Left renal pelvis (tissue), 4 donors: ENCODE results near the gene POC1B. TPM values are rescaled to one million over a fixed set of nuclear protein-coding genes. Genes with fewer than 3 reads are reported as not detected.
A peak's percentile ranks its signal among the peaks of the same experiment; 100 is the strongest.

Experiments used
- DNase-seq, 4 donors: peaks; one replicate each; pipeline ENCODE4 v3.0.0-alpha.2; 2013; ENCODE audit warnings: low read depth in 4 of 4, low spot score in 3 of 4
- polyA plus RNA-seq, 4 donors: library from polyadenylated mRNA; unstranded; fragments of 120-200 nt; gene quantifications; one replicate each; pipeline ENCODE4 v1.2.1, GENCODE V29; 2013; ENCODE audit not compliant: insufficient read length in 4 of 4

POC1B gene
- 10 to 100 TPM; 17.0 to 22.3 (median 20.8) TPM for polyA plus RNA-seq

- DNase-seq: peak in 3 of 4 donors; percentile 63 to 72 (median 68)
These were observed at the start of gene POC1B for GRCh38 chr12:89525824-89526770. Gene POC1B (minus strand): TSS chr12:89526047. CDS start chr12:89525895, 152 bp downstream.

DNA sequence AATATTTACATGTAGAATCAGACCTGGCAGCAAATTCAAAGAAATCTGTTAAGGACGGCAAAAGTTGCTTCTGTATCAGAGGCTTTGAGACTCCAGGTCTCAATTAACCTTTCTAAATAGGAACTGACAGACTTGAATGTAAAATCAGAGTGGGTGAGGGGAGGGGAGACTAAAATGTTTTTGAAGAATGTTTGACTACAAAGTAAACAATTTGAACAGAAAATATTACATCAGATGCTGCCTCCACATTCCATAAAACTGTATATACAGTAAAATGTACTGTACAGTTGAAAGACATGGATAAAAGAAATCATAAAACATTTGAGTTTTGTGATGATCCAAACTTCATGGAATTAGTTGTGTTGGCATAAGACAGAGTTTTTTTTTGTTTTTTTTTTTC lies 49.5 kb upstream of the POC1B start:
- DNase-seq: no peak

DNA sequence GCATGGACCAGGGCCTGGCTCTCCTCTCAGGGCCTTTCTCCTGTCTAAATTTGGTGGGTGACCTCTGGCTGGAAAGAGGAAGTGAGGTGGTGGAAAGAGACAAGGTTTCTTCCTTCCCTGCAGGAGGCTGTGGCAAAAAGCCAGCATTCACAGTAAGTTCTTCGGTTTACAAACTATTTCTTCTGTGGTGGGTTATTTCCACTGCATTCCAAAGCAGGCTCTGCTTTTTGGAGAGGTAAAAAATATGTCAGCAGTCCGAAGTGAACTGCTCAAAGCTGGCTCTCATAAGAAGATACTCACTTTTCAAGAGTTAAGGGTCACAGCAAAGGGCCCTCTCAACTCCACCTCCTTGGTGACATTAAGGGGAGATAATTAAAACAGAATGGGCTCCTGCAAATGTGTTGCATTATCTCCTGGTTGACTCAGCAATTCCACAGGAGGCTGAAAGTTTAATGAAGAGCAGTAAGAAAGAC lies 48.9 kb upstream of the POC1B start:
- DNase-seq: peak in 1 of 4 donors; percentile 19

GRCh38 chr12:89573051-89573810 lies 47.4 kb upstream of the POC1B start:
- no peak for DNase-seq

DNA sequence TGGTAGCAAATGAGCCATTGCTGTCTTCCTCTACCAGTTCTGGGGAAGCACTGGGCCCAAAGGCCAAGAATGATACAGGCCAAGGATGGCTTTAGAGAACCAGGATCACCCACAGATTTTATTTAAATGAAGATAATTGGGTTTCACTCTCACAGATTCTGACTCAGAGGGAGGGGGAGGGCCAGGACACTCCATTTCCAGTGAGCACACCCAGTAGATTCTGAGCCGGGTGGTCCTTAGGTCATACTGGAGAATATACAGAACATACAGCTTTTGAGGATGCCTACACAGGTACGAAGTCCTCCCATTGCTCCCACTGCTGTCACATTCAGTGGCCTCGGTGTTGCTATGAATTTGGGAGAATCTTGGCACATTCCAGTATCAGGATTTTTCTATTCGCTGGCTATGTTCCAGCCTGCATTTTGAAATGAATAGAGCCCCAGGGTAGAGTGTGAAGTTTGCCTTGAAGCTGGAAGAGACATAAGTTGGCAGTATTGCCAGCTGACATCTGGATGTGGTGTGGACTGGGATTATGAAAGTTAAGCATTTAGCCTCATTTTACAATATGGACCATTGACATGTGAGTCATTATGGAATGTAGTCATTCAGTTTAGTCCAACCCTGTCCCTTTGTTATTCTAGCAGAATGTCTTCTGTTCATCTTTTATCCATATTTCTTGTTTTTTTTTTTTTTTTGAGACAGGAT lies 45.8 kb upstream of the POC1B start:
- no peak for DNase-seq

DNA sequence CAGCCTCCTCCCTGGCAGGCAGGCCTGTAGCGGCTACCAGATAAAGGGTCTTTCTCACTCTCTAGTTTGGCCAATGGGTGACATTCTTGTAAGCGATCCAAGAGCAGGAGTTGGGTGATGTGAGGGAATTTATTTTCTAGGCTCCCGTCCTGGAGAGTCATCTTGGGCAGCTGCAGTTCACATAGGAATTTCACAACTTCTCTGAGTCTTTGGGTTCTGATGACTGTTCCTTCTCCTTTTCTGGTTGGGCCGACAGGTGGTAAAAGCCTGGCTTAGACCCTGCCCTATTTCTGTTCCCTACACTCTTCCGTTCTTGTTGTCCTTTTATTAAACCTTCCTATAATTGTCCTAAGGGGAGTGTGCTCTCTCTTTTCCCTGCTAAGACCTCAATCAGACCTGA lies 42.6 kb upstream of the POC1B start:
- no peak for DNase-seq

- DNase-seq: no peak
These were observed 41.9 kb upstream of the POC1B start for GRCh38 chr12:89567691-89568239.

GRCh38 chr12:89566615-89567014 lies 40.8 kb upstream of the POC1B start:
- no peak for DNase-seq

- DNase-seq: no peak
These were observed 39.2 kb upstream of the POC1B start for GRCh38 chr12:89565002-89565401.

- no peak for DNase-seq
These were observed 33.9 kb upstream of the POC1B start for GRCh38 chr12:89559753-89560152.

- no peak for DNase-seq
These were observed 31.1 kb upstream of the POC1B start for GRCh38 chr12:89556976-89557375.

GRCh38 chr12:89552376-89552775 lies 26.5 kb upstream of the POC1B start:
- DNase-seq: no peak

GRCh38 chr12:89551747-89552146 lies 25.9 kb upstream of the POC1B start:
- DNase-seq: no peak

- DNase-seq: no peak
These were observed 21.3 kb upstream of the POC1B start for GRCh38 chr12:89547101-89547500.

- no peak for DNase-seq
These were observed 20.3 kb upstream of the POC1B start for GRCh38 chr12:89546151-89546550.

GRCh38 chr12:89544681-89545184 lies 18.9 kb upstream of the POC1B start:
- DNase-seq: peak in 2 of 4 donors; percentile 22 to 65

DNA sequence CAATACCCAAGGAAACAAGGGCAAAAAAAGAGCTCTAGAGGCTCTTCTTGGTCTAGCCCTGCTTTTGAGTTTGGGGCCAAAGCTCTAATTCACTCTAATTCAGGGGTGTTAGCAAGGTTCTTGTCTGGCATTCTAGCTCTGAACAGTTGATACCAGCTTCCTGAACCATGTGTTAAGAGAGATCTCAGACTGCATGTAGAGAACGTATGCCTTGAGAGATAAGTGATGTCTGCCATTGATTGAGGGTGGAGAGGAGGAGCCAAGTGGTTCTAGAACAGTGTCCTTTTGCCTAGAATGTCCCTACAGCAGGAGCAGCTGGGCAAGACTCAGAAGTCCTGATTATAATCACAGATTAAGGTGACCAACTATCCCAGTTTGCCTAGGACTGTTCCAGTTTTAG lies 18.2 kb upstream of the POC1B start:
- DNase-seq: no peak

DNA sequence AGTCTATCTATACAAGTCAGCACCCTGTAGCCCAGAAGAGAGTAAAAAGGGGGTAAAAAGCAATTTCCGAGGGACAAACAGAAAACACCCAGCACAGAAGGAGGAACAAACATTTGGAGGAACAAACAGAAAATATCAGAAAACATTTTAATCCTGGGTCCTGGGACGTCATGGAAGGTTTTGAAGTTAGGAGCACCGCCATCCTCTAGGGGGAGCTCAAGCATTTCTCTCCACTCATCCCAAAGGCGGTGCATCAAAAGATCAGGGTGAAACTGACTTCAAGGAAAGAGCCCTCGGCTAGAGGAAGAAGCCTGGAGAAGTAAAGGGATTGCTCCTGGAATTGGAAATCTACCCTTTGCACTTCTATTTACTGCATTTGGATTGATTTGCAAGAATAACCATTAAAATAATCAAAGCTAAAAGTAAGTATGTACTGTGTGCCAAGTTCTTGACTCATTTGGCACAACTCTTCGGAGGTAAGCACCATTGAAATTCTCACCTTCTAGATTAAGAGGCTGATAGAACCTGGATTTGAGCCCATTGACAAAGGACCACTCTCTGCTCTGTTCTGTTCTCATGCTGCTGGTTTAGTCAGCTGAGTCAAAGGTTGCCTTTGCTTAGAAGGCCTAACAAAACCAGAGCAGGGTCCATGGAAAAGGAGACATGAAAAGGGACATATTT lies 17.2 kb upstream of the POC1B start:
- DNase-seq: peak in 3 of 4 donors; percentile 72 to 80 (median 76)

- no peak for DNase-seq
These were observed 16.4 kb upstream of the POC1B start for GRCh38 chr12:89542236-89542635.

- no peak for DNase-seq
These were observed 14.7 kb upstream of the POC1B start for GRCh38 chr12:89540586-89540985.
